GM18873 (cell line): ENCODE data around the gene MOGAT3.

Experiments
- ATAC-seq: cut with Tn5 transposase; IDR thresholded peaks from one replicate; pipeline ENCODE4 v1.9.1; 2021; ENCODE audit warnings: mild to moderate bottlenecking, moderate library complexity, moderate number of reproducible peaks; ENCODE audit not compliant: unreplicated experiment, low FRiP score

MOGAT3 gene

GRCh38 chr7:101234636-101235035 is 33.8 kb upstream of the MOGAT3 start:
- ATAC-seq = no peak

GRCh38 chr7:101233907-101234547 is 33.2 kb upstream of the MOGAT3 start:
- no peak for ATAC-seq

- no peak for ATAC-seq
Observed at GRCh38 chr7:101232141-101232850, 31.5 kb upstream of the MOGAT3 start.

GRCh38 chr7:101231644-101232043 is 30.8 kb upstream of the MOGAT3 start:
- no peak for ATAC-seq

GRCh38 chr7:101226721-101227120 is 25.9 kb upstream of the MOGAT3 start:
- ATAC-seq = no peak

- ATAC-seq = no peak
Observed at GRCh38 chr7:101225650-101226049, 24.8 kb upstream of the MOGAT3 start.

GRCh38 chr7:101223528-101223927 is 22.7 kb upstream of the MOGAT3 start:
- ATAC-seq = no peak

GRCh38 chr7:101222275-101222830 is 21.5 kb upstream of the MOGAT3 start:
- ATAC-seq = no peak

GRCh38 chr7:101220295-101220694 is 19.5 kb upstream of the MOGAT3 start:
- no peak for ATAC-seq

- peak; percentile 6 for ATAC-seq
Observed at GRCh38 chr7:101218236-101219125, 17.6 kb upstream of the MOGAT3 start.

- peak; percentile 46 for ATAC-seq
Observed at GRCh38 chr7:101217388-101218235, 16.8 kb upstream of the MOGAT3 start, which contains the start of the genes PLOD3 and ZNHIT1. Gene PLOD3, minus strand, starts transcription at chr7:101217581. Its CDS starts 307 bp downstream, at chr7:101217274. Gene ZNHIT1, plus strand, starts transcription at chr7:101218165. Its CDS starts 31 bp downstream, at chr7:101218196.

- peak; percentile 14 for ATAC-seq
Observed at GRCh38 chr7:101216860-101217387, 16.1 kb upstream of the MOGAT3 start.

- no peak for ATAC-seq
Observed at GRCh38 chr7:101216001-101216859, 15.4 kb upstream of the MOGAT3 start.

- no peak for ATAC-seq
Observed at GRCh38 chr7:101212014-101212413, 11.2 kb upstream of the MOGAT3 start.

GRCh38 chr7:101211501-101211900 is 10.7 kb upstream of the MOGAT3 start:
- no peak for ATAC-seq

- ATAC-seq = no peak
Observed at GRCh38 chr7:101210143-101210542, 9.3 kb upstream of the MOGAT3 start.

- no peak for ATAC-seq
Observed at GRCh38 chr7:101208794-101209193, 8.0 kb upstream of the MOGAT3 start.

GRCh38 chr7:101207459-101207858 is 6.6 kb upstream of the MOGAT3 start:
- no peak for ATAC-seq

GRCh38 chr7:101206665-101207042 is 5.8 kb upstream of the MOGAT3 start:
- no peak for ATAC-seq
